Uterus (tissue), 4 donors: ENCODE data around the gene ZDHHC6. TPM values are rescaled to one million over a fixed set of nuclear protein-coding genes. Genes with fewer than 3 reads are reported as not detected.

Experiments used
- DNase-seq, 2 donors: peaks; one replicate each; pipeline ENCODE4 v3.0.0-alpha.2; 2019 to 2020
- H3K27ac ChIP-seq, 2 donors: fragments of 200-600 bp; sonication (generic); 1 replicate in 1 of 2; 2 replicates in 1 of 2; pipeline ENCODE4 v1.5.1; 2016 to 2018
- H3K27me3 ChIP-seq, 2 donors: fragments of 200-600 bp; sonication (generic); one replicate each; pipeline ENCODE4 v1.5.1; 2018 to 2019; ENCODE audit warnings: control low read depth in 1 of 2
- H3K36me3 ChIP-seq, 2 donors: fragments of 200-600 bp; sonication (generic); one replicate each; pipeline ENCODE4 v1.5.1; 2019; ENCODE audit warnings: control low read depth in 1 of 2
- H3K4me1 ChIP-seq, 2 donors: fragments of 200-600 bp; sonication (generic); one replicate each; pipeline ENCODE4 v1.5.1; 2018 to 2019; ENCODE audit warnings: control low read depth in 1 of 2
- H3K4me3 ChIP-seq, 2 donors: fragments of 200-600 bp; sonication (generic); 1 replicate in 1 of 2; 2 replicates in 1 of 2; pipeline ENCODE4 v1.5.1; 2018 to 2019; ENCODE audit warnings: mild to moderate bottlenecking in 1 of 2
- H3K9me3 ChIP-seq, 2 donors: fragments of 200-600 bp; sonication (generic); one replicate each; pipeline ENCODE4 v1.5.1; 2019; ENCODE audit warnings: control low read depth in 1 of 2
- POLR2A ChIP-seq, 2 donors: fragments of 450-650 bp; IDR thresholded peaks; one replicate each; pipeline ENCODE4 v1.6.1; 2016; ENCODE audit warnings: antibody characterized with exemption in 2 of 2, mild to moderate bottlenecking in 1 of 2, moderate library complexity in 1 of 2
- intact Hi-C: fragments of 100-400 bp; cut with DNase I; formaldehyde crosslinking; loops from one replicate; pipeline ENCODE4 v1.15.1; 2023; ENCODE audit warnings: low total_unique reads
- total RNA-seq, 4 donors: library from RNA; depleted of rRNA in 3 of 4; stranded (reverse); fragments of >200 nt in 3 of 4; gene quantifications; one replicate each; pipeline versions ENCODE4 v1.1.0 to v1.2.4, GENCODE V29; 2014 to 2023
- TF ChIP-seq, protein P1 (sequence below), 4 experiments: fragments of 200-600 bp in 2 of 4; fragments of 450-650 bp in 2 of 4; sonication (generic) in 2 of 4; IDR thresholded peaks; one replicate each; pipeline ENCODE4 v1.5.1; 2016 to 2019; ENCODE audit warnings: antibody characterized with exemption in 4 of 4, mild to moderate bottlenecking in 2 of 4, moderate library complexity in 1 of 4
- donor health status: DM: yes; HTN: yes; CAD: no.

ZDHHC6 gene, protein sequence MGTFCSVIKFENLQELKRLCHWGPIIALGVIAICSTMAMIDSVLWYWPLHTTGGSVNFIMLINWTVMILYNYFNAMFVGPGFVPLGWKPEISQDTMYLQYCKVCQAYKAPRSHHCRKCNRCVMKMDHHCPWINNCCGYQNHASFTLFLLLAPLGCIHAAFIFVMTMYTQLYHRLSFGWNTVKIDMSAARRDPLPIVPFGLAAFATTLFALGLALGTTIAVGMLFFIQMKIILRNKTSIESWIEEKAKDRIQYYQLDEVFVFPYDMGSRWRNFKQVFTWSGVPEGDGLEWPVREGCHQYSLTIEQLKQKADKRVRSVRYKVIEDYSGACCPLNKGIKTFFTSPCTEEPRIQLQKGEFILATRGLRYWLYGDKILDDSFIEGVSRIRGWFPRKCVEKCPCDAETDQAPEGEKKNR
- 10 to 100 TPM; 22.9 to 89.7 (median 39.9) TPM for total RNA-seq

GRCh38 chr10:112446855-112447619 lies at the start of gene ZDHHC6, which contains the start of gene VTI1A:
TSS of gene ZDHHC6 (minus strand) at chr10:112446914. CDS start at chr10:112445436, 1,478 bp downstream.
TSS of gene VTI1A (plus strand) at chr10:112447215. CDS start at chr10:112447374, 159 bp downstream.
- H3K4me3 ChIP-seq: peak within 1 kb of the TSS; percentile 55 to 99
- H3K36me3 ChIP-seq: no peaks in the 10 kb centered on the region
- peak within 1 kb of the TSS; percentile 90 for H3K27ac ChIP-seq
- no peaks in the 10 kb centered on the region for H3K9me3 ChIP-seq
- H3K27me3 ChIP-seq: no peaks in the 10 kb centered on the region
- intact Hi-C loops: no loop called here
- DNase-seq: peak; percentile 81 to 82
- TF ChIP-seq, protein P1, sequence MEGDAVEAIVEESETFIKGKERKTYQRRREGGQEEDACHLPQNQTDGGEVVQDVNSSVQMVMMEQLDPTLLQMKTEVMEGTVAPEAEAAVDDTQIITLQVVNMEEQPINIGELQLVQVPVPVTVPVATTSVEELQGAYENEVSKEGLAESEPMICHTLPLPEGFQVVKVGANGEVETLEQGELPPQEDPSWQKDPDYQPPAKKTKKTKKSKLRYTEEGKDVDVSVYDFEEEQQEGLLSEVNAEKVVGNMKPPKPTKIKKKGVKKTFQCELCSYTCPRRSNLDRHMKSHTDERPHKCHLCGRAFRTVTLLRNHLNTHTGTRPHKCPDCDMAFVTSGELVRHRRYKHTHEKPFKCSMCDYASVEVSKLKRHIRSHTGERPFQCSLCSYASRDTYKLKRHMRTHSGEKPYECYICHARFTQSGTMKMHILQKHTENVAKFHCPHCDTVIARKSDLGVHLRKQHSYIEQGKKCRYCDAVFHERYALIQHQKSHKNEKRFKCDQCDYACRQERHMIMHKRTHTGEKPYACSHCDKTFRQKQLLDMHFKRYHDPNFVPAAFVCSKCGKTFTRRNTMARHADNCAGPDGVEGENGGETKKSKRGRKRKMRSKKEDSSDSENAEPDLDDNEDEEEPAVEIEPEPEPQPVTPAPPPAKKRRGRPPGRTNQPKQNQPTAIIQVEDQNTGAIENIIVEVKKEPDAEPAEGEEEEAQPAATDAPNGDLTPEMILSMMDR (IDR thresholded peaks at IDR 0.05): peak in 2 of 4 experiments; percentile 16 to 29
- peak in 1 of 2 donors; percentile 39 for TF ChIP-seq POLR2A (IDR thresholded peaks at IDR 0.05)
- H3K4me1 ChIP-seq: no peaks in the 10 kb centered on the region

GRCh38 chr10:112492736-112493135 lies 46.0 kb upstream of the ZDHHC6 start:
- TF ChIP-seq POLR2A (IDR thresholded peaks at IDR 0.05): no peak
- TF ChIP-seq, protein P1 (IDR thresholded peaks at IDR 0.05): no peak
- intact Hi-C loops: no loop called here
- Histone ChIP-seq H3K27ac (no peak overlapping the region), H3K27me3 (no peaks in the 10 kb centered on the region), H3K4me1 (no peaks in the 10 kb centered on the region), H3K4me3 (no peak overlapping the region), H3K36me3 (no peaks in the 10 kb centered on the region), H3K9me3 (no peaks in the 10 kb centered on the region)
- no peak for DNase-seq

GRCh38 chr10:112491144-112491543 lies 44.4 kb upstream of the ZDHHC6 start:
- Histone ChIP-seq H3K36me3 (no peaks in the 10 kb centered on the region), H3K4me1 (no peaks in the 10 kb centered on the region), H3K9me3 (no peaks in the 10 kb centered on the region), H3K27me3 (no peaks in the 10 kb centered on the region), H3K4me3 (no peak overlapping the region), H3K27ac (no peak overlapping the region)
- intact Hi-C loops: no loop called here
- TF ChIP-seq, protein P1 (IDR thresholded peaks at IDR 0.05): no peak
- TF ChIP-seq POLR2A (IDR thresholded peaks at IDR 0.05): no peak
- no peak for DNase-seq

DNA sequence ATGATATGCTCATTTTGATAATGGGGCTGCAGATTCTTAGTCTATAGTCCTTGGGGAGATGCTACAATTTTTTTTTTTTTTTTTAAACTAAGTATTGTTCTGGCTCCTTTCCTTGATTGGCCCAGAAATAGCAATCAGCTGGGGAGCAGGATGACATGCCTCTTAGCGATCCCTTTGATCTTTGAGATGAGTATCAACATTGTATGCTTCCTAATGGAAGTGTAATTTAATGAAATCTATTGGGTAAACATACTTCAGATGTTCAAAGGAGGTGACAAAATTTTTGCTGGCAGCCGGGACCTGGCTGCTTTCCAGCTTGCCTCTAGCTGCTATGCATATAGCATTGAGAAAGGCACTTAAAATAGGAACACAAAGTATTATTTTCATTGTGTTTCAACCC lies 43.8 kb upstream of the ZDHHC6 start:
- H3K36me3 ChIP-seq: no peaks in the 10 kb centered on the region
- H3K9me3 ChIP-seq: no peaks in the 10 kb centered on the region
- DNase-seq: no peak
- intact Hi-C loops: no loop called here
- no peaks in the 10 kb centered on the region for H3K27me3 ChIP-seq
- no peaks in the 10 kb centered on the region for H3K4me1 ChIP-seq
- TF ChIP-seq, protein P1 (IDR thresholded peaks at IDR 0.05): no peak
- no peak for TF ChIP-seq POLR2A (IDR thresholded peaks at IDR 0.05)
- H3K4me3 ChIP-seq: no peak overlapping the region
- no peak overlapping the region for H3K27ac ChIP-seq

DNA sequence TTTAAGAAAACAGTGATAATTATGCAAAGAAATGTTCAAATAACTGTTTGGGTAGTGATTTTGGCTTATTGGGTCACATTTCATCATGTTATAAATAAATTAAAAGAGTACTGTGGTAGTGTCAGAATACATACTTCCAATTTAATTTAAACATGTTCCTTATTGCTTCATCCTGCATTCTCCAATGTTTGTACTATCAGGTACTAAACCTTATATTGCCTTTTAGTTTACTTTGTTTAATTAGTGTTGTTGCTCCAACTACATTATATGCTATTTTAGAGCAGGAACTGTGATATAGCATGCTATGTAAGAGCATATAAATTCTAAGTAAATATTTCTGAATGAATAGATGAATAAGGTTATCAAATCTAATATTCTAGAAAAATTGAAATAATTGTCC lies 41.2 kb upstream of the ZDHHC6 start:
- intact Hi-C loops: no loop called here
- TF ChIP-seq, protein P1 (IDR thresholded peaks at IDR 0.05): no peak
- TF ChIP-seq POLR2A (IDR thresholded peaks at IDR 0.05): no peak
- Histone ChIP-seq H3K27me3 (no peaks in the 10 kb centered on the region), H3K9me3 (no peaks in the 10 kb centered on the region), H3K4me1 (no peaks in the 10 kb centered on the region), H3K4me3 (no peak overlapping the region), H3K36me3 (no peaks in the 10 kb centered on the region), H3K27ac (no peak overlapping the region)
- no peak for DNase-seq
